ENCODE data around the gene RGS12.

Gene RGS12, protein sequence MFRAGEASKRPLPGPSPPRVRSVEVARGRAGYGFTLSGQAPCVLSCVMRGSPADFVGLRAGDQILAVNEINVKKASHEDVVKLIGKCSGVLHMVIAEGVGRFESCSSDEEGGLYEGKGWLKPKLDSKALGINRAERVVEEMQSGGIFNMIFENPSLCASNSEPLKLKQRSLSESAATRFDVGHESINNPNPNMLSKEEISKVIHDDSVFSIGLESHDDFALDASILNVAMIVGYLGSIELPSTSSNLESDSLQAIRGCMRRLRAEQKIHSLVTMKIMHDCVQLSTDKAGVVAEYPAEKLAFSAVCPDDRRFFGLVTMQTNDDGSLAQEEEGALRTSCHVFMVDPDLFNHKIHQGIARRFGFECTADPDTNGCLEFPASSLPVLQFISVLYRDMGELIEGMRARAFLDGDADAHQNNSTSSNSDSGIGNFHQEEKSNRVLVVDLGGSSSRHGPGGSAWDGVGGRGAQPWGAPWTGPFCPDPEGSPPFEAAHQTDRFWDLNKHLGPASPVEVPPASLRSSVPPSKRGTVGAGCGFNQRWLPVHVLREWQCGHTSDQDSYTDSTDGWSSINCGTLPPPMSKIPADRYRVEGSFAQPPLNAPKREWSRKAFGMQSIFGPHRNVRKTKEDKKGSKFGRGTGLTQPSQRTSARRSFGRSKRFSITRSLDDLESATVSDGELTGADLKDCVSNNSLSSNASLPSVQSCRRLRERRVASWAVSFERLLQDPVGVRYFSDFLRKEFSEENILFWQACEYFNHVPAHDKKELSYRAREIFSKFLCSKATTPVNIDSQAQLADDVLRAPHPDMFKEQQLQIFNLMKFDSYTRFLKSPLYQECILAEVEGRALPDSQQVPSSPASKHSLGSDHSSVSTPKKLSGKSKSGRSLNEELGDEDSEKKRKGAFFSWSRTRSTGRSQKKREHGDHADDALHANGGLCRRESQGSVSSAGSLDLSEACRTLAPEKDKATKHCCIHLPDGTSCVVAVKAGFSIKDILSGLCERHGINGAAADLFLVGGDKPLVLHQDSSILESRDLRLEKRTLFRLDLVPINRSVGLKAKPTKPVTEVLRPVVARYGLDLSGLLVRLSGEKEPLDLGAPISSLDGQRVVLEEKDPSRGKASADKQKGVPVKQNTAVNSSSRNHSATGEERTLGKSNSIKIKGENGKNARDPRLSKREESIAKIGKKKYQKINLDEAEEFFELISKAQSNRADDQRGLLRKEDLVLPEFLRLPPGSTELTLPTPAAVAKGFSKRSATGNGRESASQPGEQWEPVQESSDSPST (N-terminal part only)

DNA sequence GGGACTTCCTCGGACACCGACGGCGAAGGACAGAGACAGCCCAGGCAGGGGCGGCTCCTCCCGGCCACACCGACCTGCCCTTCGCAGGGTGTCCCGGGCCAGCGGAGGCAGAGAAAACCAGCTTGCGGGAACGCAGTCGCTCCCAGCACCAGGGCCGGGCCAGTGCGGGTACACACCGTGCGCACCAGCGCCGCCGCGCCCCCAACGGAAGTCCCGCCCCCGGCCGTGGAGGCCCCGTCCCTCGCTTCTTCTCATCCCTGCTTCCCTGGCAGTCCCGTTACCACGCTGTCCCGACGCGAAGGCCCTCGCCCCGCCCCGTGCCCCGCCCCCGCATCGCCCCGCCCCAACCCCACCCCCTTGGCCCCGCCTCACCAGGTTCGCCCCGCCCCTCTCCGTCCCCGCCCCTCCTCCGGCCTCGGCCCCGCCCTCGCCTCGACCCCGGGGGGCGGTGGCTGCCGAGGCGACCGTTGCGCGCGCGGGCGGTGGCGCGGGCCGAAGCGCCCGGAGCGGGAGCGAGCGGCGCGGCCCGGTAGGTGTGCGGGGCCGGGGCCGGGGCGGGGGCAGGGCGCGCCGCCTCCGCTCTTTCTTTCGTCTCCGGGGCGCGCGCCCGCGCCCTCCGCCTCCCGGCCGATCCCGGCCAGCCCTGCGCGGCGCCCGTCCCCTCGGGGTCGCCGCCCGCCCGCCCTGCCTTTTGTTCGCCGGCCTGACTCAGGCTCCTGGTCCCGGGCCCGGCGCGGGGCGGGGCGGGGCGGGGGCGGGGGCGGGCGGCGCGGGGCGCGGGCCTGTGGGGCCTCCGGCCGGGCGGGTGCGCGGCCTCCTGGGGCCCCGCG, at the start of gene RGS12:
Gene RGS12 (plus strand): TSS at position 451 of the 830 bp plus-strand sequence. CDS start 23,150 bp downstream, outside the sequence.
- peak; percentile 76 for DNase-seq

DNA sequence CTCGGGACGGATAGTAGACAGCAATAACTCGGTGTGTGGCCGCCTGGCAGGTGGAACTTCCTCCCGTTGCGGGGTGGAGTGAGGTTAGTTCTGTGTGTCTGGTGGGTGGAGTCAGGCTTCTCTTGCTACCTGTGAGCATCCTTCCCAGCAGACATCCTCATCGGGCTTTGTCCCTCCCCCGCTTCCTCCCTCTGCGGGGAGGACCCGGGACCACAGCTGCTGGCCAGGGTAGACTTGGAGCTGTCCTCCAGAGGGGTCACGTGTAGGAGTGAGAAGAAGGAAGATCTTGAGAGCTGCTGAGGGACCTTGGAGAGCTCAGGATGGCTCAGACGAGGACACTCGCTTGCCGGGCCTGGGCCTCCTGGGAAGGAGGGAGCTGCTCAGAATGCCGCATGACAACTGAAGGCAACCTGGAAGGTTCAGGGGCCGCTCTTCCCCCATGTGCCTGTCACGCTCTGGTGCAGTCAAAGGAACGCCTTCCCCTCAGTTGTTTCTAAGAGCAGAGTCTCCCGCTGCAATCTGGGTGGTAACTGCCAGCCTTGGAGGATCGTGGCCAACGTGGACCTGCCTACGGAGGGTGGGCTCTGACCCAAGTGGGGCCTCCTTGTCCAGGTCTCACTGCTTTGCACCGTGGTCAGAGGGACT, 49.6 kb upstream of the RGS12 start:
- no peak for DNase-seq

DNA sequence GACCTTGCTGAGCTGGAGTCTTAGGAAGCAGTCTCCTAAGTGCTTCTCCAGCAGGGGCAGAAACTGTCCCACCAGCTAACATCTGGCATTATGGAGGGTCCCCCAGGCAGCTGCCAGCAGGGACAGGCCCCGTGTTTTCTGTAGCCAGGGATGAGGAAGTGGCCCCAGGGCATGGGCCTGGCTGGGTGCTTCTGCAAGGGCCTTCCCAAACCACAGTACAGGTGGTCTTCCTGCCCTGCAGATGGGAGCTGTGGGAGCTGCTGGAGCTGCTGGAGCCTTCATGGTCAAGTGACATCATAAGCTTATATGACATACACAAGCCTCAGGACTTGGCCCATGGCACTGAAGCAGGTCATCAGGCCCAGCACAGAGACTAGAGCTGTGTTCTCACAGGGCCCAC, 48.8 kb upstream of the RGS12 start:
- DNase-seq: no peak

DNA sequence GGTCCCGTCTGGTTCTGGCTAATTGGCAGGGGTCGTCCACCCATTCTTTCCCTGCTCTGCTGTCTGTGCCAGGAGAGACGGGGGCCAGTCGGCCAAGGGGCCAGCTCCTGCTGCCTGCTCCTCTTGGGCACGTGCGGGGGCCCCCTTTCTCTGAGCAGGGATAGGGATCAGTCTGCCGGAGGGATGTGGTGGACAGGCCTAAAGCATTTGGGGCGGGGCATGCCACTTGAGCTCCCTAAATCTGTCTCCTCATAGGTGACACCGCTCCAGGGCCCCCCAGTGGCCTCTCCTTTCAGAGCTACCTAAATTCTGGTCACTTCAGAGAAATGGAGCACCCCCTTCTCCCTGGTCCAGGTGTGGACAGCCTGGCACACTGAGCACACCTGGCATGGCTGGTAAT, 48.1 kb upstream of the RGS12 start:
- DNase-seq: no peak

DNA sequence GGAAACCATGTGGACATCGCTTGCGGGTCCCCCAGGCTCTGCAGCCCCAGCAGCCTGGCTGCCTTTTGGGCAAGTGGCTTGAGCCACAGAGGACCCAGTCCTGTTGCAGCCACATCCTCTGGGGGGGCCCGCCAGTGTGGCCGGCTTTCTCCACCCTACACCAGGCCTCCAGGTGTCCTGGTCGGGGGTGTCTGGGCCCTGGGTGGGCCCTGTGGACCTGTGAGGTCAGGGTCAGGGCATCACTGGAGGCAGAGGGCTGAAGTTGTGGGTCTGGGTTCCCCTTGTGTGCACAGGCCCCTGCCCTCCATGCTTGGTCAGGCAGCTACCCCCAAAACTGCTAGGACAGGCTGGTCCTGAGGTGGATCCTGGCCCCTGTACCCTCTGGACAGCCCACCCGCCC, 47.1 kb upstream of the RGS12 start:
- no peak for DNase-seq

DNA sequence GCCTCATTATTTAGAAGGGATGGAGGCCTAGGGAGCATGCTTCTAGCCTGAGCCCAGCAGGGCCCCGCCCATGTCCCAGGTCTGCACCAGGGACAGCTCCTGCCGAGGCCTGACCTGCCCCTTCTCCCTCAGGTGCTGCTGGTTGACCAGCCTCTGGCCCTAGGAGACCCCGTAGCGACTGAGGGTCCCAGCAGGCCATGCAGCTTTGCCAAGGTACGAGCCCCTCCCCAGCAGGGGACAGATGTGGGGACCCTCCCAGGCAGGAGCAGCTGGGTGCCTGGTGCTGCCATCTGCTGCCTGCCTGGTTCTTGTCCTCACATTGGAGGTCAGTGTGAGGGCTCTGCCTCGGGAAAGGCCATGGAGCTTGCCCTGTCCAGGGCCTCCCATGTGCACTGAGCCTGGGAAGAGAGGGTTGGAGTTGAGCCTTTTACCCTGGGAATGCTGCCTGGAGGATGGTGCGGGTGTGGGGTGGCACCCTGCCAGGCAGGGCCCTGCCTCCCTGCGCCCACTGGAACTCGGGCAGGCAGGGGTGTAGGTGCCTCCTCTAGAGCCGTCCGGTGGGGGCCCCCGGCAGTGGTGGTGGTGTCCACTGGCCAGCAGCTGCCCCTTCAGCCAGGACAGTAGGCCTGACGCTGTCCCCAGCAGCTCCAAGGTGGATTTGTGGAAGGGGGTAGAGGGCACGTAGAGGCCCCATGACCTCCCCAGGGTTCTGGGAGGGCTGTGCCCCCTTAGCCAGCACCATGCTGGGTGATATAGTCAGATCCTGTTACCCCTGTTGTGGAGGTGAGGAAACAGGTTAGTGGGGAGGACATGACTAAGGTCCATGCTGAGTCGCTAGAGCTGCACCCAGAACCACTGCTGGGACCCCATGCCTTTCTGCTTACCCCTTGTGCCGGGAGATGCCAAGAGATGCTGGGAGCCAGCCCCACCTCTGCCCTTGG, 46.1 kb upstream of the RGS12 start:
- no peak for DNase-seq

DNA sequence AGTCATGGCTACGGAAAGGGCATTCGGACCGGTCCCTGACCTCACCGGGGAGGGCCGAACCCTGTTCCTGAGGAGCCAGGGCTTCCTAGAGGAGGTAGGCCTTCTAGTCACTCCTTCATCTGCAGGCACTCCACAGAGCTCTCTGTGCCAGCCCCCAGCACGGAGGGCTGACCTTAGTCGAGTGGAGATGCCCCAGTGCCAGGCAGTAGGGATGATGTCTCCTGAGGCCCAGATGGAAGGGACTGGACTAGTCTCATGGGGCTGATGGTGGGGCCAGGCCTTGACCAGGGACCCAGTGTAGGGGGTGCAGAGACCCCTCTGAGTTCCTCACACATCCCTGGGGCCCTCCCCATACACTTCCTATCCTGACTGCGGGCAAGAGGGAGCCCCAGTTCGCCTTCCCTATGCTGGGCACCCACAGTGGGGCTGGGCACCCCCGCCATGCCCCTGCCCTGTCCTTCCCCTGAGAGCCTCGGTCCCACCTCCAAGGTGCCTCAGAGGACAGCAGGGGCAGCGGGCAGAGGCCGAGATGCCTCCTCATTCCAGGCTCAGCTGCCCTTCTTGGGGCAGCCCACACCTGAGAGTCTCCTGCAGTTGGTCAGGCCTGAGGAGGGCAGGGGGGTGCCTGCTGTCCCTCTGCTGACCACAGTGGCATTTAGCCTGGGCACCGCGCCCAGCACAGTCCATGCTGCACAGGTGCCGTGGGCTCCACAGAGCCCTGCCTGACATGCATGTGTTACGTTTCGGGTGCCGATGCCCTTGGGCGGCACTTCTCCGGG, 45.2 kb upstream of the RGS12 start:
- no peak for DNase-seq

DNA sequence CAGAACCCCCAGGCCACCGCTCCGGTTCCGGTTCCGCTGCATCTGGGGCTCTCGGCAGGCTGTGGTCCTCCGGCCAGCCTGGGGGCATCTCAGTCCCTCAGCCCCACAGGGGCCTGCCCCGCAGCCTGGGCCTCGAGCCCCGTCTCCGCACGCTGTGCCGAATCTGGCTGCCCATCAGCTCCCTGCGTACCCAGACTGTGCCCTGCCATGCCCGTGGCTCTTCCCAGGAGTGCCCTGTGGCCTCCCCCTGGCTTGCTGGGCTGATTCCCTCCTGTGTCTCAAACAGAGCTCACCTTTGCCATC, 44.7 kb upstream of the RGS12 start:
- no peak for DNase-seq

DNA sequence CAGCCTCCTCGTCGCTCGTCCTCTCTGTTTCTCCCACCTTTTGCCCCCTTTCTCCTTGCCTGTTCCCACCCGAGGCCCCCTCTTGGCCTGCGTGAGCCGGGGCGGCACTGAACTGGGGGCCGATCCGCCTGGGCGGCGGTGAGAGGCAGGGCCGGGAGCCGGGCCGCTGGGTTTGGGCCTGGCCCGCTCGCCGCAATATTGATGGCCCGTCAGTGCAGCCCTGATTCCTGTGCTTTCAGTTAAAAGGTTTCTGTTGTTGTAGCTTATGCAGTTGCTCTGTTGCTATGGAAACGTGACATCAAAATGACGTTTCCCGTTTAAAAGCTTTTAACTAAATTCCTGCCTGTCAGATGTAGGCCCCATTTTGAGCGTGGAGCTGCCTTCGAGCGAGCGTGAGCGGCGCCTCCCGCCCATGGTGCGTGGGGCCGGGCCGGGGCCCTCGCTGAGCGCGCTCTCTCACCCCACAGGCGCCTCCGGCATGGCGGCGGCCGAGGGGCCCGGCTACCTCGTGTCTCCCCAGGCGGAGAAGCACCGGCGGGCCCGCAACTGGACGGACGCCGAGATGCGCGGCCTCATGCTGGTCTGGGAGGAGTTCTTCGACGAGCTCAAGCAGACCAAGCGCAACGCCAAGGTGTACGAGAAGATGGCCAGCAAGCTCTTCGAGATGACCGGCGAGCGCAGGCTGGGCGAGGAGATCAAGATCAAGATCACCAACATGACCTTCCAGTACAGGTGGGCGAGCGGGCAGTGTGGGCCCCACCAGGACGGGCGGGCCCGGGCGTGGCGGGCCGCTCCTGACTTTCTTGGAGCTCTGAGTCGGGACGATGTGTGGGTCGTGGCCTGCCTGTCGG, 43.8 kb upstream of the RGS12 start, which contains the start of gene MSANTD1:
Gene MSANTD1 (plus strand): TSS at position 349 of the 851 bp plus-strand sequence. CDS start 64 bp downstream, at position 413.
- DNase-seq: no peak

DNA sequence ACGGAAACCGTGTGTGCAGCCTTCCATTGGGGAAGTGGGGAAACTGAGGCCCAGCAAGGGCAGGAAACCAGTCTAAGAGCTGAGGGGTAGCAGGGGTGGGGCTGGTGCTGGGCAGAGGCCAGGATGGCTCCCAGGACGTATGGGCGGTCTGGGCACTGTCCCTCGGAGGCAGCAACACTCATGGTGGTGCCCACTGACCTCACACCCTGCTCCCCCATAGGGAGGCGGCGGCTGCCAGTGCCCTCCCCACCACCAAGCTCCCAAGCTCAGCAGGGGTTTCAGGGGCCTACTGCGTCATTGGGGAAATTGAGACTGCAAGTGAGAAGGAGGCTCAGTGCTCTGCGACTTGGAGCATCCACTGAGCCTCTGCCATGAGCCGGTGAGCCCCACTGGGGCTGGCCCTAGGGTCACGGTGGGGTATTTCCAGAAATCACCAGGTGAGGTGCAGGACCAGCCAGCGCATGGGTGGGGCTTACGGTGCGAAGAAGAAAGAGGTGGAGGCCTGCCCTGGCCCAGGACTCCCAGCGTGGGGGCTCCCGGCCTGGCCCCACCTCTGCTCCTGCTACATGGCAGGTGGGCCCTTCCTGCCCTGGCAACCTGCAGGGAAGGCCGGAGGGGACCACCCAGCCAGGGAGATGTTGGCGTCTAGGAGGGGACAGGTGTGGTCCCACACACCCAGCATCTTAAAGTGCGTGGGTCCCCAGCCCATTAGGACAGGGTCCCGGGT, 42.9 kb upstream of the RGS12 start:
- no peak for DNase-seq

DNA sequence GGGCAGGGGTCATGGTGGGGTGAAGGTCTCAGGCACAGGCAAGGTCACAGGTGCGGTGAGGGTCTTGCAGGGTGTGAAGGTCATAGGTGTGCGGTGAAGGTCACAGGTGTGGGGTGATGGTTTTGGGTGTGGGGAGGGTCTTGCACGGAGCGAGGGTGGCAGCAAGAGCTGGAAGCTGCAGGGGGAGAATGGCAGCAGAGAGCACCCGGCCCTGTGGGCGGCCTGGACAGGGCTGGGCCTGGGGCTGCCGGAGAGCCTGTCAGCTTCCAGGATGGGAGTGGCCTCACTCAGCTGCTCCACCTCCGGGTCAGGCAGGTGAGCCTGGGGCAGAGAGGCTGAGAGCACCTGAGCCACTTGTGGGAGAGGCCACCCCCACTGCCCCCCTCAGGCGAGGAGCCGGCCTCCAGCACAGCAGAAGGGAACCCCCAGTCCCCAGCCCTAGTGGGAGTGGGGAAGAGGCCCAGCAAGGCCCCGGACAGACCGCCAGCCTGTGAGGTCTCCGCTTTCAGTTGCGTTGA, 42.3 kb upstream of the RGS12 start:
- DNase-seq: no peak

DNA sequence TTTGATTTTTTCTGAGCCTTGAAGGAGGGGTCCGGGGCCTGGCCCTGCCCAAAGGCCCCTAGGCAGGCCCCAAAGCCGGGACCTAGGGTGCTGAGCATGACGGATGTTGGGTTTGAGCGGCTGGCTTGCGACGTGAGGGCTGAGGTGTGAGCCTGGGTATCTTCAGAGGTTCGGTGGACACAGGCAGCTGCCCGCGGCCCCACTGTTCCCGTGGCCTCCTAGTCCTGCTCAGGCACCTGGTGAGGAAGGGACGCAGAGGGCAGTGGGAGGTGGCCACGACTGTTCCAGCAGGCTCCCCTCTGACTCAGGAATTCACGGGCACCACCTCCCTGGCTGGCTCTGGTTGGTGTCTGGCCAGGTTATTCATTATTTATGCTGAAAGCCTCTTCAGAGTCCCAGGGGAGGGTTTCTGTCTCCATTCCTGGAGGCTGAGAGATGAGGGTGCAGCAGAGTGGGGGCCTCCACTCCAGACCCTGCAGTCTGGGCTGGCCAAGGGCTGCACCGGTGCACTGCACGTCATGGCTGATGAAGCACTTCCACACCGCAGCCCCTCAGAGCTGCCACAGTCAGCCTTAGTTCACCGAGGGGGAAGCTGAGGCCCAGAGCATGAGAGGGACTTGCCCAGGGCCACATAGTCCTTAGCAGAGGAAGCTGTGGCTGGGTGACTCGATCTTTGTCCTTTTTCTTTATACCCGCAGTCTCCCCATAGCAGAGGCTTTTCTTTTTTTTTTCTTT, 41.7 kb upstream of the RGS12 start:
- peak; percentile 40 for DNase-seq

DNA sequence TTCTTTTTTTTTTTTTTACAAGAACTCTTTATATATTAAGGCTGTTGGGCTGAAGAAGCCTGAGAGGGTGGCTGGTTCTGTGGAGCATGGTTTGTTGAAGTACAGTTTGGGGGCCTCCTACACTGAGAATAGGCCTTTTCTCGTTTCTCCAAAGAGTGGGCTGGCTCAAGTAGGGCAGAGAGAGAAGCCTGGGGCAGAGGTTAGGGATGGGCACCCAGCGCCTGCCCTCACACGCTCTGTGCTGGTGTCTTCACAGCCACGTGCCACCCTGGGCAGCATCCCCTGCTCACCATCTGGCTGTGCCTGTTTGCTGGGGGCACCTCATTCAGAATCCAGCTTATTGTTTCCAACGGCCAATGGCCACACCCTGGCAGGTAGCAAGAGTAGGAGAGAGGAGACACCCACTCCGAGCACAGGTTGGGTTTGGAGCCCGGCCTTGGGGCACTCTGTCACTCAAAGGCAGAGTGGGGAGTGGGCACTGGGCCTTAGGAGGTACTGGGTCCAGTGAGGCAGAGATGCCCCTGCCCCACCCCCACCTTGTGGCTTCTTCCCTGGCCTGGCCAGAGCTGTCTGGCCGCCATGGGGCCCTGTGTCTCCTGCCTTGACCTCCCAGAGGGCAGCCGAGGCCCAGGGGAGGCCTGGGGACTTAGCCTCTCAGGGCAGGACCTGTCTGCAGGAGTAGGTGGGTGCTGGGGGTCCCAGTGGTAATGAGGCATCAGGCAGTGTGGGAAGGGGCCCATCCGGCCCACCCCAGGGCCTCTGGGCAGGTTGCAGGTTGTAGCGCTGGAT, 40.9 kb upstream of the RGS12 start:
- DNase-seq: no peak

DNA sequence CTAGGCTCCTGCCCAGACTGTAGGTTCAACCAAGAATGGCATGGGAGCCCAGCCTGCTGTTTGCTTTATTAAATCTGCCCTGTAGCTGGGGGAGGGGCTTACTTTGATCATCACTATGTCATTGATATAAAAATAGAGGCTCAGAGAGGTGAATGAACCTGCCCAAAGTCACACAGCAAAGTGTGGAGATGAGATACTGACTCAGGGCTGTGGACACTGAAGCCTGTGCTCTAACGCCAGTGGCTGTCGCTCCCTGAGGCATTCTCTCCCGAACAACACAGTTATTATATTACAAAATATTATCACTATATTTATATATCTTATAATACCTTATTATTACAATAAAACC, 40.4 kb upstream of the RGS12 start:
- no peak for DNase-seq

DNA sequence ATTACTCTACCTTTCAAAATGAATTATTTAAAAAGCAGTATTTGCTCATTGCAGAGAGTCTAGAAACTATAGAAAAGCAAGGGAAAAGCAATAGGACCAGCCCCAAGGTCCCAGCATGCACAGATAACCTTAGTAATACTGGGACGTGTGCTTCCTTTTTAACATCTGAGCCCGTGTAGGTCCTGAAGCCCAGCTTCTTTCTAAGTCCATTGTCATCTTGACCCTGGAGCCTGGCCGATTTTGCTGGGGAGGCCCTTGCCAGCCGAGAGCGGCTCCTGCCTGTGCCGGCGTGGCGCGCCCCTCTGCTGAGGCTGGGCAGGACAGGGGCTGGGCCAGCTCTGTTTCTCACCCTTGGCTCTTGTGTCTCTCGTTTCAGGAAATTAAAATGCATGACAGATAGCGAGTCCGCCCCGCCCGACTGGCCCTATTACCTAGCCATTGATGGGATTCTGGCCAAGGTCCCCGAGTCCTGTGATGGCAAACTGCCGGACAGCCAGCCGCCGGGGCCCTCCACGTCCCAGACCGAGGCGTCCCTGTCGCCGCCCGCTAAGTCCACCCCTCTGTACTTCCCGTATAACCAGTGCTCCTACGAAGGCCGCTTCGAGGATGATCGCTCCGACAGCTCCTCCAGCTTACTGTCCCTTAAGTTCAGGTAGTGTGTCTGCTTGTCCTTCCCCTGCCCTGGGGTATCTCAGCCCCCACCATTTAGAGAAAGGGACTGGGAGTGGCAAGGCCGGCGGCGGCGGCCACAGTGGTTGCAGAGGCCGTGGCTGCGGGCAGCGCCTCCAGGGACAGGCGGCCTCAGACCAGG, 39.8 kb upstream of the RGS12 start:
- no peak for DNase-seq
